Skeletal muscle satellite cell (primary cell): ENCODE data around the gene CIT.

Source experiments
- H3K27me3 ChIP-seq: 2 replicates; pipeline ENCODE4 v1.7.0; 2013; ENCODE audit warnings: low read length; ENCODE audit not compliant: control insufficient read depth, insufficient read depth
- H3K36me3 ChIP-seq: 2 replicates; pipeline ENCODE4 v1.7.0; 2013; ENCODE audit warnings: mild to moderate bottlenecking, control low read depth, low read length; ENCODE audit not compliant: insufficient read depth
- H3K4me1 ChIP-seq: 2 replicates; pipeline ENCODE4 v1.7.0; 2013; ENCODE audit warnings: low read length; ENCODE audit not compliant: control insufficient read depth, insufficient read depth
- H3K4me2 ChIP-seq: 2 replicates; pipeline ENCODE4 v1.7.0; 2013; ENCODE audit warnings: mild to moderate bottlenecking, low read length
- H3K4me3 ChIP-seq: 2 replicates; pipeline ENCODE4 v1.7.0; 2013; ENCODE audit warnings: low read length
- H3K9ac ChIP-seq: 2 replicates; pipeline ENCODE4 v1.7.0; 2013; ENCODE audit warnings: mild to moderate bottlenecking, low read depth, low read length, moderate library complexity
- H3K9me3 ChIP-seq: replicated peaks from 2 replicates; pipeline ENCODE4 v1.7.0; 2013; ENCODE audit warnings: mild to moderate bottlenecking, control low read depth, low read length

CIT gene

DNA sequence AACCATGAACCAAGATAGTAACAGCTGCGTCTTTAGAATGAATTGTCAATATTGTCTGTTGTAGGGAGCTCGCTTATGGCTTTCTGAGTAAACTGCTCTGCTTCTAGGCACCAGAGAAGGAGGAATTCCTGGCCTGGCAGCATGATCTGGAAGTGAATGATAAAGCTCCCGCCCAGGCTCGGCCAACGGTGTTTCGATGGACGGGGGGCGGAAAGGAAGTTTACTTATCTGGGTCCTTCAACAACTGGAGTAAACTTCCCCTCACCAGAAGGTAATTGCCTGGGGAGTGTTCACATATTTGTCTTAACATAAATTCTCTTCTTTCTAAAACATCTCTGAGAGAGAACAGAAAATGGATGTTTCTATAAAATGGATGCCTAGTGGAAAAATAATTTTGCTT, 204.9 kb downstream of the CIT start:
- Histone ChIP-seq H3K4me2 (no peak overlapping the region), H3K27me3 (no peaks in the 10 kb centered on the region), H3K9ac (no peak overlapping the region), H3K4me3 (no peak overlapping the region), H3K9me3 (no peaks in the 10 kb centered on the region), H3K36me3 (peaks cover 59% of the 10 kb centered on the region), H3K4me1 (peaks cover 15% of the 10 kb centered on the region)

DNA sequence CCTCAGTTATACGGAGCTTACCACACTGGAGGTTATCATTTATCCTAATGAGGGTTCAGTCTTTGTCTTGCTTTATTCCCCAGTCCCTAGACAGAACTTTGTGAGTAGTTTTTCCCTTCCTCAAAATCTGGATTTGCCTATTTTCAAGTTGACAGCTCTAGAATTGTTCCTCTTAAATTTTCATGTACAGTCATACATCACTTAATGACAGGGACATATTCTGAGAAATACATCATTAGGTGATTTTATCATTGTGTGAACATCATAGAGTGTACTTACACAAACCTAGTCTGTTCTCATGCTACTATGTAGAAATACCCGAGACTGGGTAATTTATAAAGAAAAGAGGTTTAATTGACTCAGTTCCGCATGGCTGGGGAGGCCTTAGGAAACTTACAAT, 206.1 kb downstream of the CIT start:
- peaks cover 48% of the 10 kb centered on the region for H3K36me3 ChIP-seq
- no peaks in the 10 kb centered on the region for H3K9me3 ChIP-seq
- H3K4me1 ChIP-seq = peaks cover 20% of the 10 kb centered on the region
- no peaks in the 10 kb centered on the region for H3K27me3 ChIP-seq
- H3K9ac ChIP-seq = no peak overlapping the region
- no peak overlapping the region for H3K4me2 ChIP-seq
- H3K4me3 ChIP-seq = no peak overlapping the region

DNA sequence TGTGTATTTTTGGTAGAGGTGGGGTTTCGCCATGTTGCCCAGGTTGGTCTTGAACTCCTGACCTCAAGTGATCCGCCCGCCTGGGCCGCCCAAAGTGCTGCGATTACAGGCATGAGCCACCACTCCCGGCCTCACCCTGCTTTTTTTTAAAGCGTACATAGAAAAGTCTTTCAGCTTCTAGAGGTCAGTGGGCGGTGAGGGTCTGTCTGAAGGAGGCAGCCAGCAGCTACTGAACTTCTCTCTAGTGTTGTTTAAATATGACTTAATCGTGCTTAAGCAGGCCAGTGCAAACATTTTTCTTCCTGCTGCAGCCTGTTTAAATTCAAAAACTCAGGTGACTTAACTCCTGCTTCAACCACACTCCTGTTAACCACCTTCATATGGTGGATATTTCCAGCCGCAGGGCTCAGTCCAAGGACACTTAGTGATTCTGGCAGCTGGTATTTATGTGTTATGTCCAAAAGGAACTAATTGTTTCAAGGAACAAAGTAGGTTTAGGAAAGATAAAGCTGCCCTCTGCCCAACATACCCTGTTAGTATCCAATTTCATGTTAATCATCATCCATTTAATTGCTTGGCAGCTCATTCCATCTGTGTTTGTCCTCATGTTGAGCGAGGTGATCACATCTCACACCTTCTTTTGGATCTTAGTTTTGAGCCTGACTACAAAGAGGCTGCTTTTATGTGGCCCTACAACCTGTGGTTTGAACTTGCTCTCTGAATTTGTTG, 207.2 kb downstream of the CIT start:
- H3K4me3 ChIP-seq = no peak overlapping the region
- peaks cover 38% of the 10 kb centered on the region for H3K36me3 ChIP-seq
- no peaks in the 10 kb centered on the region for H3K27me3 ChIP-seq
- H3K9ac ChIP-seq = no peak overlapping the region
- H3K4me2 ChIP-seq = peak overlapping the region; percentile 54
- H3K4me1 ChIP-seq = peaks cover 20% of the 10 kb centered on the region
- H3K9me3 ChIP-seq = no peaks in the 10 kb centered on the region

DNA sequence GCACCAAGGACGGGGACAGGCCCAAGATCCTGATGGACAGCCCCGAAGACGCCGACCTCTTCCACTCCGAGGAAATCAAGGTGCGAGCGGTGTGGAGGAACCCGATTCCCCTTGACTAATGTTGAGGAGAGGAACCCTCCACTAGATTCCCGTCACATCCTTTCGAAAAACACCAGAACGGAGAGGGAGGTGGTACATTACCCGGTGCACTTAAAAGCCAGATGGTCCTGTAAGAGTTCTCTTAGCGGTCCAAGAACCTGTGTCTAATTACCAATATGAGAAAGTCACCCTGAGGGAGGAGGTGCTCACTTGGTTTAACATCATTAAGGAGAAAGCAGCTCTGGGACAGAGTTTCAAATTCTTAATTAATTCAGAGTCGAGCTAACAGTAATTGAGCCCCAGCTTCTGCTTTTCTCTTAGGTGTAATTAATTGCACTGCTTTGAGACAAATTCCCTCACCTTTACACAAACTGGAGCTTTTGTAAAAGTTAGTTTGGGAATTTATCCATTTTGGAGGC, 208.7 kb downstream of the CIT start:
- Histone ChIP-seq H3K4me1 (peaks cover 20% of the 10 kb centered on the region), H3K4me2 (peak overlapping the region; percentile 81), H3K4me3 (peak overlapping the region; percentile 92), H3K9ac (peak overlapping the region; percentile 94), H3K9me3 (no peaks in the 10 kb centered on the region), H3K27me3 (no peaks in the 10 kb centered on the region), H3K36me3 (peaks cover 23% of the 10 kb centered on the region)

DNA sequence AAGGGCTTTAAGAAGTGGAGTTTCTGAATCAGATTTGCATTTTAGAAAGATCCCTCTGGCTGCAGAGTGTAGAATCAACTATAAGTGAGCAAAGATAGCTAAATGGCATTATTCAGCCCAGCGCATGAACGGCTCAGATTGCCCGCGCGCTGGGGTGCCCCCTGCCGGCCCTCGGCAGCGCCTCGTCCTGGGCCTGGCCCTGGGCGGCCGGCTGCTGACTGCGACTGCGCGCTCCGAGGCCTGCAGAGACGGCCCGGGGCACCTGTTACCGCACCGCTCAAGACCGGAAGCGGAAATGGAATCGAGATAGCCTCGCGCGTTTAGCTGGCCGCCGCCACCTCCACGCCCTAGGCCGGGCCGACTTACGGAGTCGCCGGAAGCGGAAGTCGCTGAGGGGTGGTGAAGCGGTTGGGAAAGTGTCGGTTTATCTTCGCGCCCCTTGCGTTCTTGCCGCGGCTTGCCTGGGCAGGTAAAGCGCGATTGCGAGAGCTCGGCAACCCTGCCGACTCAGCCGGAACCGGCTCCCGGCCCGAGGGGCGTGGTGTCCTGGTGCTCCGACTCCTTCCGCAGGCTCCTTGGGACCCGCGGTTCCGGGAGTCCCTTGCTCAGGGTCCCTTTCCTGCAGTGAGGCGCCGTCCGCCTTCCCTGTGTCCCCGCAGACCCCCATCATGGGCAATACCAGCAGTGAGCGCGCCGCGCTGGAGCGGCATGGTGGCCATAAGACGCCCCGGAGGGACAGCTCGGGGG, 209.4 kb downstream of the CIT start, which contains the start of gene PRKAB1:
TSS of gene PRKAB1 (plus strand) at position 557 of the 747 bp plus-strand sequence. CDS start at position 669, 112 bp downstream.
- no peaks in the 10 kb centered on the region for H3K9me3 ChIP-seq
- peak within 1 kb of the TSS; percentile 92 for H3K4me3 ChIP-seq
- H3K4me1 ChIP-seq = peaks cover 20% of the 10 kb centered on the region
- H3K4me2 ChIP-seq = peak within 1 kb of the TSS; percentile 81
- no peaks in the 10 kb centered on the region for H3K27me3 ChIP-seq
- peak within 1 kb of the TSS; percentile 94 for H3K9ac ChIP-seq
- H3K36me3 ChIP-seq = peaks cover 19% of the 10 kb centered on the region

DNA sequence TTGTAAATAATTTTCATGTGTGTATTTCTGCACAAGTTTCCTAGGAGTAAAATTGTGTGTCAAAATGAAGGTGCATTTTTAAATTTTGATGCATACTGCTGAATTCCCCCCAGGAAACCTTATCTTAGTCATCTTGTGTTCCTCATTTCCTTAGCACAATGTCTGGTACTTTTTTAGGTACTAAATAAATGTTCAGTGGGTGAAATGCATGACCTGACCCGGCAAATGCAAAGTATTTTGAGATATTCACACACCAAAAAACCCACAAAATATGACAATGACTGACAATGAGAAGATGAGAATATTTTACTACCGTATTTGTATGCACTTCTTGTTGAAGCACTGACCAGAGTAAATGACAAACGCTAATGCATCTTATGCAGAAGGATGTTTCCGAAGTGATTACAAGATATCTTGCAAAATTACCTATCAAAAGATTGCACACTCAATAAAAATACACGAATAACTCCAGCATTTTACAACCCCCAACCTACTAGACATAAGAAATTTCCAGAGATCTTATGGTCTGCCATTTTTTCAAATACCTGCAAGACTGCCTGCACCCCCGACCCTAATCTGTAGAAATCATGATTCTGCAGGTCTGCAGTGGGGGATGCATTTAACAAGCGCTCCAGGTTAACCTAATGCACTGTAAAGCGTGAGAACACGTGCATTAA, 210.1 kb downstream of the CIT start:
- H3K27me3 ChIP-seq = no peaks in the 10 kb centered on the region
- peak overlapping the region; percentile 64 for H3K4me3 ChIP-seq
- H3K36me3 ChIP-seq = peaks cover 12% of the 10 kb centered on the region
- peak overlapping the region; percentile 81 for H3K4me2 ChIP-seq
- peaks cover 20% of the 10 kb centered on the region for H3K4me1 ChIP-seq
- H3K9me3 ChIP-seq = no peaks in the 10 kb centered on the region
- H3K9ac ChIP-seq = peak overlapping the region; percentile 29

DNA sequence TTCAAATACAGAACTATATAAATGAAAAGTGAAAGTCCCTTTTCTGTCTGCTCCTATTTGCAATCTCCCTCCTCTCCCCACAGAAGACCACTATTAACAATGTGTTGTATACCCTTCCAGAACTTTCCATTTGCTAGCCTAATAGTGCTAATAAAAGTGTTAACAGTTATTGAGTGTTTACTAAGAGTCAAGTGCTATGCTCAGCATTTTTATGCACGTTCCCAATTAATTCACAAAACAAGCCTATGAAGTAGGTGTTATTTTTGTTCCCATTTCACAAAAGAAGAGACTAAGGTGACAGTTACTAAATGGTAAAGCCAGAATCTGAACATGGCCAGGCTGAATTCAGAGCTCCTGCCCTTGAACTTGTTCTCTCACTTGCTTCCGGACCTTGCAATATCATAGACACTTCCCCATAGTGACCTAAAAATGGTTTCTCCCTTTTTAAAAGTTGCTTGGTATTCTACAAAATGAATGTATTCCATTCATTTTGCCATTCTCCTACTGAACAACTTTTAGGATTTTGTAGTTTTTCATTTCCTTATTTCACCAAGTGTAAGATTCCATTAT, 210.8 kb downstream of the CIT start:
- Histone ChIP-seq H3K9ac (no peak overlapping the region), H3K4me1 (peaks cover 20% of the 10 kb centered on the region), H3K27me3 (no peaks in the 10 kb centered on the region), H3K36me3 (peaks cover 8% of the 10 kb centered on the region), H3K4me3 (no peak overlapping the region), H3K4me2 (no peak overlapping the region), H3K9me3 (no peaks in the 10 kb centered on the region)

DNA sequence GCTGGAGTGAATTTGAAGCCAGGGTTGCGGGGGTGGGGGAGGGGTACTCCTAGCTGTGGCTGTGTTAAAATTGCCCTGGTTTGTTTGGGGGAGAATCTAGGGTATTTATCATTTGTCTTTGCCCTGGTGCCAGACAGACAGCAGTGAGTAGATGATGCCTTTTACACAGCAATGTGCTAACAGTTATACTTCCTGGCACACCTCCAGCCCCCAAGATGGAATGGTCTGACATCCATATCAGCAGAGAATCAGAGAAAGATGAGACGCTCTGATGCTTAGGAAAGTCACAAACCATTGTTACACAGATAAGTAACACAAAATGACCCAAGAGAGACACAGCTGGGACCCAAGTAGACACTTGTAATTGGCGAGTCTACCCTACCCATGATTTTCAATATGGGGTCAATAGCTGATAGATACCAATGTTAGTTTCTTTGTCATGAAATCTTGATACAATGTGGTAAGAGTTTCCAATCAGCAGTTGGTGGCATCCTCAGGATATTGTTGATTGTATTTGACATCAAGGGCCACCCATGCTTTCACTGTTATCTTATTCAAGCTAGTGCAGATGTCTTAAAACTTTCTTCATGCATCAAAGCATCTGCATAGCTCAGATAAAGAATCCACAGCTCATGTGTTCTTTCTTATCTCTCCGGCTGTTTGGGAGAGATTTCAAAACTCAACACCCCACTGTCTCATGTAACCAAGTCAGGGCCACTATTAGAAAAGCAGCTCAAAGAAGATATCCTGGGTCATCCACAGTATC, 211.8 kb downstream of the CIT start:
- H3K27me3 ChIP-seq = no peaks in the 10 kb centered on the region
- peaks cover 20% of the 10 kb centered on the region for H3K4me1 ChIP-seq
- H3K9me3 ChIP-seq = no peaks in the 10 kb centered on the region
- H3K36me3 ChIP-seq = peaks cover 3% of the 10 kb centered on the region
- H3K4me2 ChIP-seq = no peak overlapping the region
- no peak overlapping the region for H3K9ac ChIP-seq
- H3K4me3 ChIP-seq = no peak overlapping the region

DNA sequence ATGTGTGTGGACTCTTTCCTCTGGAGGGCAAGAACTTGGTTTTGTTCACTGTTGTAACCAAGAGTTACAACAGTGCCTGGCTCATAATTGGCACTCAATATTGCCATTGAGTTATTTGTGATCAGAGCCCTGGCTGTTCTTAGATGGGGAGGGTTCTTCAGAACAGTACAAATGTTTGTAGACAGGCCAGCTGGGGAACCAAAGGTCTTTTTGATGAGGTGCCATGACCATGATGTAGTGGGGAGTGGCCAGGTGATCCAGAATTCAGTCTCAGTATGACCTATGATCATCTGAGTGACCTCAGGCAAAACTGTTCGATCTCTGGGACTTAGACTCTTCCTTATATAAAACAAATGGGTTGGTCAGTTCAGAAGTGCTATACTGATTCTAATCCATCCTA, 212.5 kb downstream of the CIT start:
- H3K4me2 ChIP-seq = no peak overlapping the region
- H3K4me3 ChIP-seq = no peak overlapping the region
- H3K4me1 ChIP-seq = peaks cover 13% of the 10 kb centered on the region
- no peaks in the 10 kb centered on the region for H3K9me3 ChIP-seq
- no peaks in the 10 kb centered on the region for H3K27me3 ChIP-seq
- no peak overlapping the region for H3K9ac ChIP-seq
- no peaks in the 10 kb centered on the region for H3K36me3 ChIP-seq

DNA sequence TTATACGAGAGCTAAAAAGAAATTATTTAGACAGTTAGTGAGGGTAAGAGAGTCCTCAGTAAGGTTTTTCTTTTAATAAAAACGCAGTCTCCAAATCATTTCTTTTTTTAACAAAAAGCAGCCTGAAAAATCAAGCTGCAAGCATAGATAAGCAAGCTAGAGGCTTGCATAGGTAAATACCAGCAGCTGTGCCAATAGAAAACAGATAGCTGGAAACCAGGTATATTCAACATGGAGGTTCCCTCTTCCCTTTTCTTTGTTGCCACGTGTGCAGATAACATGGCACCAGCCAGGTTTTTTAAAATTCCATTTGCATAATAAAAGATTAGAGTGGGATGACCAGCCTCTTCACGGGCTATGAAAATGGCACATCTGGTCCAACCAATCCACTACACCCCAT, 215.2 kb downstream of the CIT start:
- Histone ChIP-seq H3K36me3 (no peaks in the 10 kb centered on the region), H3K27me3 (no peaks in the 10 kb centered on the region), H3K4me1 (peaks cover 2% of the 10 kb centered on the region), H3K9ac (no peak overlapping the region), H3K4me3 (no peak overlapping the region), H3K9me3 (no peaks in the 10 kb centered on the region), H3K4me2 (no peak overlapping the region)
